ENCODE data around the gene PARM1.

- no peak for TF ChIP-seq CTCF (IDR thresholded peaks at IDR 0.05)
- no peak for TF ChIP-seq POLR2A (IDR thresholded peaks at IDR 0.05)
Observed at GRCh38 chr4:75087865-75088264, 154.9 kb downstream of the PARM1 start.
